NCI-H146 treated with DMSO at 0.1 percent for 48 hours (cell line): ENCODE results near the gene GDF15.
"Not testable (repeated sequence)": the region's sequence is repeated elsewhere in the genome, so short reads cannot be mapped to it uniquely, and the experiment has no call there.

Experiments used
- DNase-seq: peaks from one replicate; lab custom pipeline; 2025; ENCODE audit not compliant: unreplicated experiment; lab: John Stamatoyannopoulos, UW

GDF15 gene

DNA sequence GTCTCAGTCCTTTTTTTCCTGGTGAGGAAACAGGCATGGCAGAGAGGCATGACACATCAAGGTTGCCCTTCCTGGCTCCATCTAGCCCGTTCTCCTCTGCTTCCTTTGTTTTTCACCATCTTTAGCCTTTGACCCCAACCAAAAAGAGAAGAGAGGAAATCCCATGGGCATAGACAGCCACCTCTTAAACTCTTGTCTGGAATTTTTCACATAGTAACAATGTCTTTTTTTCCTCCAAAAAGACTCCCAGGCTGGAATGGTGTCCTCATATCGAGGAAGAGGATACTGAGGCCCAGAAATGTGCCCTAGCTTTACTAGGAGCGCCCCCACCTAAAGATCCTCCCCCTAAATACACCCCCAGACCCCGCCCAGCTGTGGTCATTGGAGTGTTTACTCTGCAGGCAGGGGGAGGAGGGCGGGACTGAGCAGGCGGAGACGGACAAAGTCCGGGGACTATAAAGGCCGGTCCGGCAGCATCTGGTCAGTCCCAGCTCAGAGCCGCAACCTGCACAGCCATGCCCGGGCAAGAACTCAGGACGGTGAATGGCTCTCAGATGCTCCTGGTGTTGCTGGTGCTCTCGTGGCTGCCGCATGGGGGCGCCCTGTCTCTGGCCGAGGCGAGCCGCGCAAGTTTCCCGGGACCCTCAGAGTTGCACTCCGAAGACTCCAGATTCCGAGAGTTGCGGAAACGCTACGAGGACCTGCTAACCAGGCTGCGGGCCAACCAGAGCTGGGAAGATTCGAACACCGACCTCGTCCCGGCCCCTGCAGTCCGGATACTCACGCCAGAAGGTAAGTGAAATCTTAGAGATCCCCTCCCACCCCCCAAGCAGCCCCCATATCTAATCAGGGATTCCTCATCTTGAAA lies at the start of gene GDF15:
Gene GDF15 (plus strand): TSS at position 484 of the 868 bp plus-strand sequence. CDS start 32 bp downstream, at position 516.
- DNase-seq, result peak; percentile 24

DNA sequence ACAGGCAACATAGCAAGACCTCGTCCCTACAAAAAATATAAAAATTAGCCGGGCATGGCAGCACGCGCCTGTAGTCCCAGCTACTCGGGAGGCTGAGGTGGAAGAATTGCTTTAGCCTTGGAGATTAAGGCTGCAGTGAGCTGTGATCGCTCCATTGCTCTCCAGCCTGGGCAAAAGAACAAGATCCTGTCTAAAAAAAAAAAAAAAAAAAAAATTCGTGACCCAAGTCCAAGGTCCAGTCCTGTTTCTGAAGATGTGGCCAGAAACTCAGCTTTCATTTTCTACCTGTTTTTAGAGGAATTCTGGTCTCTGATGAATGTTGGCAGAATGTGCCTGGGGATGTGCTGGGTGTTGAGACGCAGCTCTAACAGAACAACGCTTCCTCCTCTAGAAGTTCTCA lies 47.4 kb upstream of the GDF15 start:
- DNase-seq, result no peak

- no peak for DNase-seq
Measured at GRCh38 chr19:18339723-18340122, 46.2 kb upstream of the GDF15 start.

DNA sequence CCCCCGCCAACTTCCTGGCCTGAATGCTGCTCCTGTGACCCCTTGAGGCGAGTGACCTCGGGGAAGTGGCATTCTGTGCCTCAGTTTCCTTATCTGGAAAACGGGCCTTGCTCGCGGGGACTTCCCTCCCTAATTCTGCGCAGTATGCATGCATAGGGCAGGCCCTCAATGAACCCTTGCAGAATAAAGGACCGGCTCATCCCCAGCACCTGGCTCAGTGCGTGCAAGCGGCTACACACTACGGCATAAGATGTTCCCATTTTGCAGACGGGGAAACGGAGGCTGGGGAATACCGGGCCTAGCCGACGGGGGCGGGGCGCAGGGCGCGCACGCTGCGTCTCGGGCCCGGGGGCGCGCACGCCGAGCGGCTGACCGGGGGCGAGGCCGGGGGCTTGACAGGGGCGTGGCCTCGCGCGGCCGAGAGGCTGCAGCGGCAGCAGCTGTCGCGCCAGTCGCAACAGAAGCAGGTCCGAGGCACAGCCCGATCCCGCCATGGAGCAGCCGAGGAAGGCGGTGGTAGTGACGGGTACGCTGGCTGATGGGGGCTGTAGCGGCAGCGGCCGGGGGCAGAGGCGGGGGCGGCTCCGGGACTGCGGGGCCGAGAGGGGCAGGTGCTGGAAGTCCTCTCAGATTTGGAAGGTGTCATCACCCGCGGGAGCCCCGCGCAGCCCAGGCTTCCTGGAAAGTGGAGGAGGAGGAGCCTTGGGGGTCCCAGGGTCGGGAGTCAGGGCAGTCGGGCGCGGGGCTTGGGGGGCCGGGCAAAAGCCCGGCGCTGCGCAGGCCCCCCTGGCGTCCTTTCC lies 45.6 kb upstream of the GDF15 start, which contains the start of gene PGPEP1:
Gene PGPEP1 (plus strand): TSS at position 409 of the 800 bp plus-strand sequence. CDS start 84 bp downstream, at position 493.
- DNase-seq, result no peak

GRCh38 chr19:18340990-18341868 lies 44.7 kb upstream of the GDF15 start:
- no peak for DNase-seq

DNA sequence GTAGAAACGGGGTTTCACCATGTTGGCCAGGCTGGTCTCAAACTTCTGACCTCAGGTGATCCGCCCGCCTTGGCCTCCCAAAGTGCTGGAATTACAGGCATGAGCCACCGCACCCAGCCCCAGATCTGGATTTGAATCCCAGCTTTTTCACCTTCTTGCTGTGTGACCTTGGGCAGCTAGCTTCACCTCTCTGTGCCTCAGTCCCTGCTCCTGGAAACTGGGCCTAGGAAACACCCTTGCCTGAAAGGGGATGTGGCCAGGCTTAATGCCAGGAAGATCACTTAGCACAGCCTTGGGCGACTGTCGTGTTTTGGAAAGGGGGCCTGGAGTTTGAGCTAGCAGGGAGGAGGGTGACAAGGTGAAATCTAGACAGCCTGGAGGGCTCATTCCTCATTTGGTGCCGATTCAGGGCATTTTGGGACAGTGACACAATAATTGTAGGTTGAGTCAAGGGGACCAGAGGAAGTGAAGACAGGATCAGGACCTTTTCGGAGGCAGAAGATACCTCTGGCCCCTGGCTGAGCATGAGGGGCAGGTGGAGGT lies 43.8 kb upstream of the GDF15 start:
- no peak for DNase-seq

GRCh38 chr19:18344582-18344950 lies 41.4 kb upstream of the GDF15 start:
- DNase-seq, result no peak

DNA sequence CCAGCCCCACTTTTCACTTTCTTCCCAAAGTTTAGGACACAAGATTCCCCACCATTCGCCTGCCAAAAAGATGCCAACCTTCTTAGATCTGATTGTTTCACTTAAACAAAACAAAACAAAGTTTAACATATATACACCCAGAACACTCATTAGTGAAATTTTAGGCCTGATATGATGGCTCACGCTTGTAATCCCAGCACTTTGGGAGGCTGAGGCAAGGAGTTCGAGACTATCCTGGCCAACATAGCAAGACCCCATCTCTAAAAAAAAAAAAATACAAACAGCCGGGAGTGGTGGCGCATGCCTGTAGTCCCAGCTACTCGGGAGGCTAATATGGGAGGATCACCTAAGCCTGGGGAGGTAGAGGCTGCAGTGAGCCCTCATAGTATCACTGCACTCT lies 40.7 kb upstream of the GDF15 start:
- DNase-seq, result no peak

- DNase-seq, result no peak
Measured at GRCh38 chr19:18346091-18346490, 39.9 kb upstream of the GDF15 start.

DNA sequence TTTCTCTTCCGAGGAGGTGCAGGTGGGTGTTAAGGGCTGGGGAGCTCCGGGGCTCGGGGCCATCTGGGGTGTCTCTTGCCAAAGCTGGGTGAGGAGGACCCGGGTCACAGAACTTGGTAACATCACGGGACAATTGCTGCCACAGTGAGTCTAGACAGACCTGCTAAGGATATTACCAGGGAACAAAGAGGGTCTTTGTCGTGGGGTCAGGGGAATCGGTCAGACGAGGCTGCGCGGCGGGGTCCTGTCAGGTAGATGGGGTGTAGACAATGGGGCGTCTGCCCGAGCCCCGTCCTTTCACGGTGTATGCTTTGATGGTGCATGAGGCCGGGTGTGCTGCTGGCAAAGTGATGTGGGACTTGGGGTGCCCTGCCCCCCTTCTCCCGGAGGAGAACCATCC lies 37.8 kb upstream of the GDF15 start:
- no peak for DNase-seq

GRCh38 chr19:18348818-18349339 lies 37.1 kb upstream of the GDF15 start:
- not testable (repeated sequence) for DNase-seq

GRCh38 chr19:18349524-18350128 lies 36.3 kb upstream of the GDF15 start:
- DNase-seq, result no peak

GRCh38 chr19:18350490-18350889 lies 35.5 kb upstream of the GDF15 start:
- DNase-seq, result no peak

- no peak for DNase-seq
Measured at GRCh38 chr19:18351544-18351943, 34.4 kb upstream of the GDF15 start.

DNA sequence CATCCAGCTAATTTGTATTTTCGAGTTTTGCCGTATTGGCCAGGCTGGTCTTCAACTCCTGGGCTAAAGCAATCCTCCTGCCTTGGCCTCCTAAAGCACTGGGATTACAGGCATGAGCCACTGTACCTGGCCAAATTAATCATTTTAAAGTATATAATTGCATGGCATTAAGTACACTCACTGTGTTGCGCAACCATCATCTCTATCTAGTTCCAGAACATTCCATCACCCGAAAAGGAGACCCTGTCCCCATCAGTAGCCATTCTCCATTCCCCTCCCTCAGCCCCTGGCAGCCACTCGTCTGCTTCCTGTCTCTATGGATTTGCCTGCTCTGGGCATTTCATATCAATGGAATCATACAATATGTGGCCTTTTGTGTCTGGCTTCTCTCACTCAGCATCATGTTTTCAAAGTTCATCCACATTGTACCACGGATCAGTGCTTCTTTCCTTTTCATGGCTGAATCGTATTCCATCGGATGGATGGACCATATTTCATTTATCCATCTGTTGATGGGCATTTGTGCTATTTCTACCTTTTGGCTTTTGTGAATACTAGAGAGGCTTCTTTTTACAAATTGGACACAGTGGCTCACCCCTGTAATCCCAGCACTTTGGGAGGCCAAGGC lies 32.5 kb upstream of the GDF15 start:
- no peak for DNase-seq

- not testable (repeated sequence) for DNase-seq
Measured at GRCh38 chr19:18354743-18355142, 31.2 kb upstream of the GDF15 start.

DNA sequence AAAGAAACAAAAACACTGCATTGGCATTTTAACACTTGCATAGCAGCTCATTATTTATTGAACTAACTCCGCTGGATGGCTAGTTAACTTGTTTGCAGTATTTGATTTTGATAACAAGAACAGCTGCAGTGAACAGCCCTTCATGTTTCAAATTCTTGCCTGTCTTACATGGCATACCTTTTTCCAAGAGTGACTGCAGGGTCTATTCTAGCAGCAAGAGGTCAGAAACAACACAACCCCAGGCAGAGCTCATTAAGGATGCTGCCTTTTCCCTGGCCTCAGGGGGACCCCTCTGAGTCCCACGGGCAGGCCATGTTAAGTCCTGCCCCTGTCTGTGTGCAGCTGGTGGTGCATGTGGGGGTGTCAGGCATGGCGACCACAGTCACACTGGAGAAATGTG lies 28.9 kb upstream of the GDF15 start:
- no peak for DNase-seq

- no peak for DNase-seq
Measured at GRCh38 chr19:18361646-18362045, 24.3 kb upstream of the GDF15 start.

- DNase-seq, result no peak
Measured at GRCh38 chr19:18362934-18363542, 22.9 kb upstream of the GDF15 start.
